HG03342 (cell line): Measurements from ENCODE around the gene MDFI.

Source experiments
- ATAC-seq: cut with Tn5 transposase; IDR thresholded peaks from one replicate; pipeline ENCODE4 v1.9.1; 2021; ENCODE audit warnings: mild to moderate bottlenecking, moderate library complexity; ENCODE audit not compliant: unreplicated experiment

Gene MDFI

DNA sequence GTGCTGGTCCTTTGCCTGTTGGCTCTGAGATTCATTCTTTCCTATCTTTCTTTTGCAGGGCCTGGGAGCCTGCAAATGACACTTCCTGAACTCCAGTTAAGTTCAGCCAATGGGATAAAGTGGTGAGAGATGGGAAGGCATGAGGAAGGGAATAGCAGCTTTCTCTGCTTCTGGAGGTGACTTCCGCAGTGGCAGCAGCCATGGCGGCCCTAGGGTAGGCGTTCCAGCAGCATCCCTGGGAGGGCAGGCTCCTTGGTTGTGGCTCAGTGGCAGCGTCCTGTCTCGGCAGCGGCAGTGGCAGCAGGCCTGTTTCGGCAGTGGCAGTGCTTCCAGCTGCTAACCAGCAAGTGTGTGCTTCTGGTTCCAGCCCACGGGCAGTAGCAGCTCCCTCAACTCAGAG, 7.3 kb upstream of the MDFI start:
- ATAC-seq: no peak

DNA sequence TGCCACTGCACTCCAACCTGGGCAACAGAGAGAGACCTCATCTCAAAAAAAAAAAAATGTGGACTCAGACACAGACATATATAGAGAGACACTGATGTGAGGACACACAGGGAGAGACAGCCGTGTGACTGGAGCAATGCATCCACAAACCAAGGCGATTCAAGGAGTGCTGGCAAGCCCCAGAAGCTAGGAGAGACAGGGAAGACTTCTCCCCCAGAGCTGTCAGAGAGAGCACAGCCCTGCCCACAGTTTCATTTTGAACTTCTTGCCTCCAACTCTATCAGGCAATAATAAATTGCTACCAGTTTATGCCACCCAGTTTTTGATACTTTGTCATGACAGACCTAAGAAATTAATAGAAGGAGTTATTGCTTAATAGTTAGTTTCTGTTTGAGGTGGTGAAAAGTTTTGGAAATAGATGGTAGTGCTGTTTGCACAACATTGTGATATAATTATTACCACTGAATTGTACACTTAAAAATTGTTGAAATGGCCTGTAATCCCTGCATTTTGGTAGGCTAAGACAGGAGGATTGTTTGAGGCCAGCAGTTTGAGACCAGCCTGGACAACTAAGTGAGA, 5.1 kb upstream of the MDFI start:
- no peak for ATAC-seq

DNA sequence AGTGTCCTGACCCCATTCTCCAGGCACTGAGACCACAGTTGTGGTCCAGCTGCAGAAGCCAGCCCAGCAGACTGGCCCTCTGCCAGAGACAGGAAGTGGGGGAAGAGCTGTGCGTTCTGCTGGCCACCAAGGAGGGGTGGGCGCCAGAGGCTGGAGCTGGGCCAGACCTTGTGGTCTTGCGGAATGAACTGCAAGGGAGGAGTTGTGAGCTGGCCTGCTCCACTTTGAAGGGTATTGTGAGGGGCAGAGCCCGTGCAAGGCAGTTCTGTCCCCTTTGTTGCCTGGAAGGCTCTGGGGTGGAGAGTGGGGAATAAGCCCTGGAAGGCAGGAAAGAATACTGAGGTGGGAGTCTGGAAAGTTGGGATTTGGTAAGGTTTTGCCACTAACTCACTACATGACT, 3.6 kb upstream of the MDFI start:
- no peak for ATAC-seq

DNA sequence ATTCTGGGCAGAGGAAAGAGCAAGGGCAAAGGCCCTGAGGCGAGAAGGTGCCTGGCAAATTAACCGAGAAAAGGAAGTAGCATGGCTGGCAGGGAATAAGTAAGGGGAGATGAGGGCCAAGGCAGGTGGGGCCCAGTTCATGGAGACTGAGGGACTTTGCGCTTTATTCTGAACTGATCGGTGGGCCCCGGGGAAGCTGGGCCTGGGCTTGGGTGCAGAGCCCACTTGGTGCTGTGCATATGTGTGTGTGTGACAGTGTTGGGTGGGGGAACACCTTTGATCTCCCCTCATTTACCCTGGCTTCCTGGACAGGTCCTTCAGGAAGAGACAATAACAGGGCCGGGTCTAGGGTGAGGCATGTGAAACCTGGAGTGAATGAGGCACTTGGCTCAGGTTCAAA, 2.9 kb upstream of the MDFI start:
- ATAC-seq: no peak

DNA sequence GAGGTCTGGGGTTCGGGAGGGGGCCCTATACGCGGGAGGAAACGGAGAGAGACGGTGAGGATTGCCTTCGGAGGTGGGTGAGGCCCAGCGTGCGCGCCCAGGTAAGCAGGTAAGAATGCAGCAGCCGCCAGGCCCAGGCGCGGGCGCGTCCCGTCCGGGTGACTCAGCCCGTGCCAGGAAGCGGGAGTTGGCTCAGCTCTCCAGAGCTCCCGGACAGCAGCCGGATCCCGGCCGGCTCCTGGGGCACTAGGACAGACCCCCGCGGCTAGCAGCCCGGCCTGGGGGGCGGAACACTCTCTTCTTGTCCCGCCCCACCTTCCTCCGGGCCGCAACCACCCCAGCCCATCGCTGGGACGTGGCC, 1.5 kb upstream of the MDFI start:
- ATAC-seq: no peak

DNA sequence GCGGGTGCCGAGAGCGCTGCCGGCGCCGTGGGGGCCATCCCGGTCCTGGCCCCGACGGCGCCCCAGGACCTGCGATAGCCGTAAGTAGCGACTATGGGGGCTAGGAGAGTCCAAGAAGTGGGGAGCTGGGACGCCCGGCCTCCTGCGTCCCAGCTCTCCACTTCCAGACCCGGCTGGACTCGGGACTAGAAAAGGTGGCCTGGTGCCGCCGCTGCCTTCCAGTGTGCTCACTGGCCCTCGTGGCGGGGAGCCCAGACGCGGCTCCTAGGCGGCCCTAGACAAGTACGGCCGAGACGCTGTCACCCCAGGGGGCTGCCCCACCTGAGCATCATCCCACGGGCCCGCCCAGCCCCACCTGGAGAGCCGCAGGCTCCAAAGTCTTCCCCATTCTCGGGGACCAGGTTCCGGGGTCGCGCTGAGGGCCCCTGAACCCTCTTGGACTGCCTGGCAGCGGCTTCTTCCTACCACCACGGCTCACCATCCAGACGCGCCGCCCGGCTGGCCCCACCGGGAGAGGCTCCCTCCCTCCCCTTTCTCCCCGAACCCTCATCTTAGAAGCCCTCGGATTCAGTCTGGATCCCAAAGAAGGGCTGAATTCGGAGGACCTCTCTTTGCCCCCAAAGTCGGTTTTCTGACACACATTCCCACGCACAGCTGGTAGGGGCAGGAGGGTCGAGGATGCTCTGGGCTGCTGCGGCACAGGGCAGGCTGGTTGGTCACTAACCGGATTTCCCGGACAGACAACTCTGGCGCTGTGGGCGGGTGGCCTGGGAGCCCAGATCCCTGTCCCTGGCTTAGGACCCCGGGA, 870 bp upstream of the MDFI start:
- no peak for ATAC-seq

DNA sequence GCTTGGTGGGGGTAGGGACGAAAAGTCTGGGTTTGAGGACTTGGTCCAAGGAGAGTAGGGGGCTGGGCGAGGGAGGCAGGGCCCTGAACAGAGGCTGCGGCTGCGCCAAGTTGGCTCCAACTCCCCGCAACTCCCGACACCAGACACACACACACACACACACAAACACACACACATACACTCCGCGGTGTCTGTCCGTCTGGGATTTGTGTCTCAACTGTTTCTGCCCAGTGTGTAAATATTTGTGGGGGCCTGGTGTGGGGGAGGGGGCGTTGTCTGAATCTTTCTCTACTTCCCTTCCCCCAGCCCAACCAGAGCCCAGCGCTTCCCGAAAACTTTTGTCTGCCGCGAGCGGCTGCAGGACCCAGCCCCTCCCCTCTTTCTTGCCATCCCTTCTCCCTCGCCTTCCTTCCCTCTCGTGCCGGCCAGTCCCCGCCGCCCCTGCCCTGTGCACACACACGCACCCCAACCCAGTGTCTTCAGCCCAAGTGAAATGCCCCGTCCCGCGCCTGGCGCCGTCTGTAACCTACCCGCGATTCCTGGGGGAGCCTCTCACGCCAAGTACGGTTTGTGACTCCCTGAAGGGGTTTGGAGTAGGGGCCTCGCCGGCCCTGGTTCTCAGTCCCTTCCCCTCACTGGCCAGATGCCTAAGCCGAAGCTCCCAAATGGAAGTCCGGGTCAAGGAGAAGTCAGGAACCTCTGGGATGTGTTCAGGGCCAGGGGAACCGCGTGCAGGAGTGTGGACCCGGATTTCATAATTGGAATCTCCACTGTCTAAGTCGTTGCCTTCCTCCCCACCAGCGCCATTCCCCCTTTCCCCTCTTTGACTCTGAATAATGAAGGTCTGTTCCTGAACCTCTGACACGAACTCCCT, 904 bp downstream of the MDFI start:
- no peak for ATAC-seq

DNA sequence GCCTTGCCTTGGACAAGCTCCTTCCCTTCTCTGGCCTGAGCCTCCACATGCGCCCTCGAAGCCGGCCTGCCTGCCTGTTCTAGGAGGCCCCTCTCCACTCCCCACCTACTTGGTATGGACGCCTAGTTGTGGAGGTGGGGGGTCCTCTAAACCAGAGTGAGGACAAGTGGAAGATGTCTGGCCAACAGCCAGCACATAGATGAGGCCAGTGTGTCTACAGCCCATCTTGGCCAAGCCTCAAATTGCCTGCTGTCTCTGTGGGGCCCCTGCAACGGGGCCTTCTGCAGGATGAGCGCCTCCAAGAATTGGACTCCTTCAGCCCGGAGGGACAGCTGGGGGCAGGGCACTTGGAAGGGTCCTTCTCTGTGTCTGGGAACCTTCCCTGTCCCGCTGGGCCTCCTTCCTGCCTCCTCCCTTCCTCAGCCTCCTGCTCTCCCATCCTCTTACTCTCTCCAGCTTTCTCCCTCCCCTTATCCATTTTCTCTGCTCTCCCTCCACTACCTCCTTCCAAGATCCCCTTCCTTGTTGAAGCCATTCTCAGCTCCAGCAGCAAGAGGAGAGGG, 1.6 kb downstream of the MDFI start:
- no peak for ATAC-seq

DNA sequence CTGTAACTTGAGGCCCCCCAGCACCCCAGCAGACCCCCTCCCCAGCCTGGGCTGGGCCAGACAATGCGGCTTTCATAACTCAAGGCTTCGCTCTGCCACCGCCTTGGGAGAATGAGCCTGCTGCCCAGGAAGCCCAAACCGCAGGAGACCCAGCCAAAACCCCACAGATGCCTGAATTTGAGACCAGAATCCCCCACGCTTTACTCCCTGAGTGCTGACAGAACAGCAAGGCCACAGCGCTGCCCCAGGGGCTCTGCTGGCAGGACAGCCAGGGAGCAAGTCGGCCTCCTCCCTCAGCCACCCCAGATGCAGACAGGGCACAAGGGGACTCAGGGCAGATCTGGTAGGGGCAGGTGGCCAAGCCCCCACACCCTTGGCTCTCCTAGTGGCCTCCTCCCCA, 2.2 kb downstream of the MDFI start:
- ATAC-seq: no peak

DNA sequence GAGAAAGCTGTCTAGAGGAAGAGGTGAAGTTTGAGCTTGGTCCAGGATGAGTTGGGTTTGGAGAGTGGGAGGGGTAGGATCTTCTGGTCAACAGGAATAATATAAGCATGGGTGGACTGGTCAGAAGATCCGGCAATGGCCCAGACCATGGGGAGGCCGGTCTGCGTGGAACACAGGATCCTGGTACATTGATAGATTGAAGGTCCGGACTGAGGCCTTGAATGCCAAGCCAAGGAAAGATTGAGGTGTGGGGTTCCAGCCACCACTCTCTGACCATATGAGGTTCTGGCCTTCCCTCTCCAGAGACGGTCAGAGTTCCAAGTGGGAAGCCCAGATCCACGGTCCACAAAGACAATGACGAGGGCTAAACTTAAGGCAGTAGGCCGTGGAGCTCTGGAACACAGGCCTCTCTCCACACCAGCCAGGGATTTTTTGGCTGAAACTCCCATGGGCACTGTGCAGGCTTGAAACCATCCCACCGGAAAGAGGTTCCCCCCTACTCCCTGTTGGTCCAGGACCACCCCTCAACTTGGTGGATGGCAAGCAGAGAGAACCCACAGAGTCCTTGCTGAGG, 3.2 kb downstream of the MDFI start:
- no peak for ATAC-seq

DNA sequence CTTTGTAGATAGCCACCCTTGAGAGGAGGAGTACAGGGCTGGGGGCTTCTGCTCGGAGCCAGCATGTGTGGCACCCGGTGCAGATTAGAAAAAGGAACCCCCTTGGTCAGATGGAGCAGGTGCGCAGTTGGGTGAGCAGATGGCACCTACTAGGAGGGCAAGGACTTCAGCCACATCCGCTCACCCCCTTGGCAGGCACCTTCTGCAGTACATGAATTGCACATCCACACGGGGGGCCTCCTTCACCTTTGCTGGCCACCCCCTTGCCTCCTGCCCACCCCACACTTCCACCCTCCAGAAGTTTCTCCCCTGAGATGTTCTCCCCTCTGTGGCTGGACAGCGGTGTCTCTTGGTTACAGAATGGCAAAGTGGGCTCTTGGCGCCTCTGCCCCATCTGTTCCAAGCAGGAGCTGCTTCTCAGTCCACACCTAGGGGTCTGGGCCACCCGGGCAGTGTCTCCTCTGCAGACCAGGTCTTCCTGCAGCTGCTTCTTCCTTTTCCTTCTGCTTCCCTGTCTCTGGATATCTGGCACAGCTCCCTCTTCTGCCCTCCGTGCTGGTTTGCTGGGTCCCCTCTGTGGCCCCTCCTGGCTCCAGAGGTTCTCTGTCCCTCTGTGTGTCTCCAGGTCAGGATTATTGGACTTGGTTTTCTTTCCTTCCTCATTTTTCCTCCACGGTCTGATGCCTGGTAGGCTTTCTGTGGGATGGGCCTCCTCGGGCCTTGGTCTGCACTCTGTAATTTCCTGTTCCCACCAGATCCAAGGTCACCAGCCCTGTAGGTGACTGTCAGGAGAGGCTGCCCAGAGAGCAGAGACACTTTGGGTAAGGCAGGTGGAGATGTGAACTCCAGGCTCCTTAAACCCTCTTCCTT, 4.1 kb downstream of the MDFI start:
- no peak for ATAC-seq

DNA sequence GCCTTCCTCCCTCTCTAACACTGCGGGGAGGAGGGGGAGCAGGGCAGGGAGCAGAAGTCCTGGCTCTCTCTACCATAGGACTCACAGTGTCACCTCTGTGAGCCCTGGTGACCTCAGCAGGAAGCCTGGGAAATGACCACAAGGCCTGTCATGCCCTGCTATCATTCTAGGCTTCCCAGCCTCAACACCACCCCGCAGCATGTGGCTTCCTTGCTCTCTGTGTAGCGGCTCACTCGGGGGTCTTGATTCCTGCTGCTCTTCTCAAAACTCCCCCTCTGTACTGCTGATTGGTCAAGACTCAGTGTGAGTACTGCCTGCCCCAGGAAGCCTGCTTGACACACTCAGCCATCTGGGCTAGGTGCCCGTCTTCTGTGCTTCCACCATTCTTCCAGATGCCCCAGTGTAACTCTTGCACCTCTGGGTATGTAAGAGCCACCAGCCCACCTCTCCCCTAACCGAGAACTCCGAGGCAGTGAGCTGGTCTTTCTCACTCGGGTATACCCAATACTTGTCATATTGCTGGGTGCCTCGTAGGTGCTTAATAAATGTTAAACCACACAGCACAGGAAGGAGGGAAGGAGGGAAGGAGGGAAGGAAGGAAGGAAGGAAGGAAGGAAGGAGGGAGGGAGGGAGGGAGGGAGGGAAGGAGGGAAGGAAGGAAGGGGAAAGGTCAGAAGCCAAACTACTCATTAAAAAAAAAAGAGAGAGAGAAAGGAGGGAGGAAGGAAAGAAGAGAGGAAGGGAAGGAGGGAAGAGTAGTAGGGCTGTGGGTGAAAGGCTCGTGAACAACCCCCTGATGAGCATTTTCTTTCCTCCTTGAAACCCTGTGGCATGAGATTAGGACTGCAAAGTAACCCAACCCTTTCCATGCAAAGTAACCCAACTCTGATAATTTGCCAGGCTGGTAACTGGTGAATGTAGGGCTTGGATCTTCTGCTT, 5.0 kb downstream of the MDFI start:
- ATAC-seq: no peak

DNA sequence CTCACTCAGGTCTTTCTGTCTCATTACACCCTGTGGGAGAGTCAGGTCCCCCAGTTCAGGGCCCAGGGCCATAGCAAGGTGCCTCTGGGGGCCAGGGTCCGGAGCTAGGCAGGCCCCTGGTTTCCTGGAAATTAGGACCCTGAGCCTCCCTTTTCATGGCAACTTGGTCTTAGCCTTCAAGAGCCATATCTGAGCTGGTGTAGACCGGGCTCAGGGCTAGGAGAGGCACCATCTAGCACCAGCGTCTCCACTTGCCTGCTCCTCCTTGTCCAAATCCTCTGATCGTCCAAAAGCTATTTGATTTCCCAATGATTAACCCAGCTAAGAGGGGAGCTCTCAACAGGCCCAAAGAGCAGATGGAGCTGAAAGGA, 5.6 kb downstream of the MDFI start:
- ATAC-seq: no peak

DNA sequence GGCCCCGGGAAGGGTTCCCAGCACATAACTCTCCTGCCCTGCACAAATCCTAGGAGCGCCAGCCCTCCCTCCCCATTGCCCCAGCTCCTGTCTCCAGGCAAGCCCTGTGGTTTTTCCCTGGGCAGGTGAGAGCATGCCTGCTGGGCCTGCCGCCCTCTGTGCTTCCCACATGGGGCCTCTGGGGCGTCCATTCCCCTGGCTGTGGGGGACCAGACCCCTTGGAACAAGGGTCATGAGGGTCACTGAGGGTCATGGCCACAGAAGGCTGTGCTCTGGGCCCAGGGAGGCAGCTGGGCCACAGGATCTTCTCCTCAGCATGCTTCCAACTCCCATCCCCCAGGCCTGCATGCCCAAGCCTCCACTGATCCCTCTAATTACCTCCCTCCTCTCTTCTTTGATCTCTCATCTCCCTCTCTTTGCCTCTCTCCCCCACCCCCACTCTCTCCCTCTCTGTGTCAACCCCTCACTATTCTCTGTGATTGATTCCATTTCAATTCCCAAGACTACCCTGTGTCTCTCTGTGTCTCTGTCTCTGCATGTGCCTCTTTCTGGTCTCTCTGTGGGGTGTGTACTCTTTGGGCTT, 6.1 kb downstream of the MDFI start:
- ATAC-seq: no peak

DNA sequence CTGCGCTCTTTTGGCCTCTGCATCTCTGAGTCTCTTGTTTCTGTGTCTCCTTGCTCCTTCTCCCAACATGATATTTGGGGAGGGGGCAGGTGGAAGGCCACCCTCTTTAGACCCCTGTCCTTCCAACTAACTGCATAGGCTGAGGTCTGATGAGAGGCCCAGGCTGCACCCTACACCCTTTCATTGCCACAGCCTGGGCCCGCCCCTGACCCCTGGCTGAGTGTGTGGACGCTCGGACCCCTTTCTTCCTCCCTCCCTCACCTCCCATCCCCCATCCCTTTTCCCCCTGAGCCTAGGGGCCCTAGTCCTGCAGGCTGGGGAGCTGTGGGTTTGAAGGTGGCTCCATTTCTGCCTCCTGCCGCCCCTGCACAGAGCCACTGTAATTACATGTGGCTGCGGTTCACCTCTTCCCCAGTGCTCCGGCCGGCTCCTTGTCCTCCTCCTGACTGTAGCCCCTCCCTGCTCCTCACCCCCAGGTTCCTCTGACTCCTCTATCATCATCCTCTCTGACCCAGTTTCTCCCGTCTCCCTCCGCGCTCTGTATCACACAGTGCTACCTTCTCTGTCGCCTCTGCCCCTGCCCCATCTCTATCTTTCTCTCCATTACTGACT, 6.8 kb downstream of the MDFI start:
- ATAC-seq: no peak

DNA sequence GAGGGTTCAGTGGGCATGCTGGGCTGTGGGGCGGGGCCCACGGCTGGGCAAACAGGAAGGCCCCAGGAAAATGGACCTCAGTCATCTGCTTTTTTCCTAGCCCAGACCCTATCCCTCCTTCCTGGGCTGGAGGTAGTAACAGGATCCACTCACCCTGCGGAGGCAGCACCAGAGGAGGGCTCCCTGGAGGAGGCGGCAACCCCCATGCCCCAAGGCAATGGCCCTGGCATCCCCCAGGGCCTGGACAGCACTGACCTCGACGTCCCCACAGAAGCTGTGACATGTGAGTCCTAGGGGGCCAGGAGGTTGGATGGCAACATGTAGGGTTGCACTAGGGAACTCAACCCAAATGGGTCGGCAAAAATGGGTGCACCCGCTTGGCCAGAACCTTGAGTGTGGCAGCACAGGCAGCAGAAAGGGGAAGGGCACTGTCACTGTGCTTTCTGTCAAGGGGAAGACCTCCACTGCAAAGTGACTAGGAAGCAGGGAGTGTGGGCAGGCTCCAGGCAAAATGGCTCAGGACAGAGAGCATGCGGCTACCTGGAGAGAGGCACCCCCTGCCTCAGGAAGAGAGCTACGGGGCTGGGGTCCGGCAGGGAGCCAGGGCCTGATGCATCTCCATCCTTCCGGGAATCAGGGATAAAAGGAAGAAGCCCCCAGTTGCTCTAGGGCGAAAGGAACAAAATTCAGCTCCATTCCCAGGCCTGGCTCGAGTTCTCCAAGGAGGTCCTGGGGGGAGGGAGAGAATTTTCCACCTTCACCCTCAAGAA, 7.9 kb downstream of the MDFI start:
- no peak for ATAC-seq

DNA sequence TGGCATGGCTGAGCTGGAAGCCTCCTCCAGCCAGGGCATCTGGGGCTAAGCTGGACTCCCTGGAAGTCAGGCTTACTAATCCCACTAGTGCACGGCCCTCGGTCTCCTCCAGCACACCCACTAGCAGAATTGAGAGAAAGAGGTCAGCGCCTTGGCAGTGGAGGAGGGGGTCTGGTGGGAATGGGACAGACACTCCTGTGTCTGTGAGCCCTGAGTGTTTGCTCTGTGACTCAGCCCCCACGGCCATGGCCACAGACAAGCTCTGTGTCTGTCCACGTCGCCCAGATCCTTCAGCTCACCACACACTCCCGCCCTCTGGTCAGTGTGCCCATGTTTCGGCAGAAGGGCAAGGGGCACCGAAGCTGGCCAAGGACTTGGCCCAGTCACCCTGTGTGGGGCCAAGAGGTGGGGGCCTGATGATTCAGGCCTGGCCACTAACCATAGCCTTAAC, 8.8 kb downstream of the MDFI start:
- no peak for ATAC-seq
